GM12878 (cell line): ENCODE measurements around the gene HYOU1. TPM values are rescaled to one million over a fixed set of nuclear protein-coding genes. Genes with fewer than 3 reads are reported as not detected.

ENCODE experiments used
- EGR1 ChIP-seq, 2 experiments: IDR thresholded peaks; 1 replicate in 1 of 2; 2 replicates in 1 of 2; pipeline ENCODE4 v1.6.1; 2011 to 2012; ENCODE audit warnings: low read depth in 2 of 2, low read length in 2 of 2, borderline replicate concordance in 1 of 2, mild to moderate bottlenecking in 1 of 2, moderate library complexity in 1 of 2
- MTA2 ChIP-seq: fragments of 450-650 bp; IDR thresholded peaks from 2 replicates; pipeline ENCODE4 v1.6.1; 2016; ENCODE audit warnings: low read depth, mild to moderate bottlenecking, moderate library complexity
- MTA3 ChIP-seq: IDR thresholded peaks from 2 replicates; pipeline ENCODE4 v1.6.1; 2012; ENCODE audit warnings: low read length, inconsistent platforms, borderline replicate concordance
- RCOR1 ChIP-seq: conservative IDR thresholded peaks from 2 replicates; pipeline ENCODE4 v1.6.1; 2012; ENCODE audit warnings: low read depth, low read length, improper control_type of control experiment
- REST ChIP-seq: IDR thresholded peaks from 2 replicates; pipeline ENCODE4 v1.6.1; 2012; ENCODE audit warnings: mild to moderate bottlenecking, low read depth, low read length
- SMC3 ChIP-seq: IDR thresholded peaks from 2 replicates; pipeline ENCODE4 v1.6.1; 2011; ENCODE audit warnings: low read length, improper control_type of control experiment, borderline replicate concordance
- TARDBP ChIP-seq: IDR thresholded peaks from 2 replicates; pipeline ENCODE4 v1.6.1; 2016; ENCODE audit warnings: borderline replicate concordance
- WRNIP1 ChIP-seq: IDR thresholded peaks from 2 replicates; pipeline ENCODE4 v1.6.1; 2011; ENCODE audit warnings: low read depth, low read length, improper control_type of control experiment, borderline replicate concordance
- ZBTB40 ChIP-seq: fragments of 450-650 bp; IDR thresholded peaks from 2 replicates; pipeline ENCODE4 v1.6.1; 2016; ENCODE audit warnings: mild to moderate bottlenecking, moderate library complexity, borderline replicate concordance
- ZNF24 ChIP-seq: fragments of 450-650 bp; IDR thresholded peaks from 2 replicates; pipeline ENCODE4 v1.6.1; 2017; ENCODE audit warnings: antibody characterized with exemption, mild to moderate bottlenecking
- ZNF592 ChIP-seq: fragments of 450-650 bp; IDR thresholded peaks from 2 replicates; pipeline ENCODE4 v1.6.1; 2017; ENCODE audit warnings: mild to moderate bottlenecking, moderate library complexity
- polyA plus RNA-seq, 11 experiments: library from polyadenylated mRNA; depleted of rRNA in 4 of 11; unstranded in 6 of 11; stranded (reverse) in 5 of 11; fragments of >200 nt; fragmentation: Nextera tagmentation in 4 of 11; fragmentation: Illumina TruSeq in 1 of 11; extraction: Ambion mirVana in 4 of 11; extraction: Trizol in 1 of 11; gene quantifications; 1 replicate in 1 of 11; 2 replicates in 10 of 11; pipeline versions ENCODE4 v1.2.1 to v1.2.3, GENCODE V29; 2011 to 2016; ENCODE audit warnings: inconsistent platforms in 2 of 11, missing spikeins in 2 of 11, low read depth in 1 of 11
- total RNA-seq, 4 experiments: library from RNA; depleted of rRNA in 3 of 4; stranded (reverse); fragments of >200 nt in 3 of 4; fragmentation: Illumina TruSeq in 1 of 4; extraction: Trizol in 1 of 4; gene quantifications; 2 replicates each; pipeline versions ENCODE4 v1.2.1 to v1.2.3, GENCODE V29; 2013 to 2021
- TF ChIP-seq, protein P1 (sequence below): fragments of 450-650 bp; IDR thresholded peaks from 2 replicates; pipeline ENCODE4 v1.6.1; 2017; ENCODE audit warnings: mild to moderate bottlenecking, low read depth, inconsistent platforms; ENCODE audit not compliant: poor library complexity, severe bottlenecking

The HYOU1 gene
- total and polyA plus RNA-seq, 10 of the 15 experiments (the other 5 are each of a cell fraction or from before 2014, with no cell fraction given), result 15.4 to 157 (median 109) TPM

DNA sequence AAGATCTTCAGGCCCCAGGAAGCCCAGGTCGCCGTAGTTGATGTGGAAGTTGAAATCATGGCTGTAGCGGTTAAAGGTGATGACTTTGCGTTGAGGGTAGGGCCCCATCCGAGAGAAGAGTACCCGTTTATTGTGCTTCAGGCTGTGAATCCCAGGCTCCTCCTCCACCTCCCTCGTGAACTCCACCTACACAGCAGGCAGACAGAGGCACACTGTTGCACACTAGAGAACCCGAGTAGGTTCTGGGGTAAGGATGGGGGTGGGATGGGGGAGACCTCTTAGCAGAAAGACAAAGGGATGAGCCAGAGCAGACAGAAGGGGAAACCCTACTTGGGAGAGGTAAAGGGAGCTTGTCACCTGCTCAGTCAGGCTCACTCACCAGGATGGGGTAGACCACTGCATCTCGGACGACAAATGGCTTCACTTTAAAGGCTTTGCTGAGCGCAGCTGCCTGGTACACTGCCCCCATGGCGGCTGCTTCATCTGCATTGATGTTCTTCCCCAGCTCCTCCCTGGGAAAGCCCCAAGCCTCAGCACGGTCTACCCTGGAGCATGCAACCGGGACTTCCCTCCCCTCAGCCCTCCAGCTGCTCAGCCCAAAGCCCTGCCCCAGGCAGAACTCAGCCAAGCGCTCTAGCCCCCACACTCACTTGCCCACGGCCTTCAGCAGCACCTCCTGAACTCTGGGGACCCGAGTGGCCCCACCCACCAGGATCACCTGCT lies 5.4 kb downstream of the HYOU1 start (continued):
- TF ChIP-seq RCOR1, result no peak
- TF ChIP-seq ZNF592, result no peak
- TF ChIP-seq, protein P1, sequence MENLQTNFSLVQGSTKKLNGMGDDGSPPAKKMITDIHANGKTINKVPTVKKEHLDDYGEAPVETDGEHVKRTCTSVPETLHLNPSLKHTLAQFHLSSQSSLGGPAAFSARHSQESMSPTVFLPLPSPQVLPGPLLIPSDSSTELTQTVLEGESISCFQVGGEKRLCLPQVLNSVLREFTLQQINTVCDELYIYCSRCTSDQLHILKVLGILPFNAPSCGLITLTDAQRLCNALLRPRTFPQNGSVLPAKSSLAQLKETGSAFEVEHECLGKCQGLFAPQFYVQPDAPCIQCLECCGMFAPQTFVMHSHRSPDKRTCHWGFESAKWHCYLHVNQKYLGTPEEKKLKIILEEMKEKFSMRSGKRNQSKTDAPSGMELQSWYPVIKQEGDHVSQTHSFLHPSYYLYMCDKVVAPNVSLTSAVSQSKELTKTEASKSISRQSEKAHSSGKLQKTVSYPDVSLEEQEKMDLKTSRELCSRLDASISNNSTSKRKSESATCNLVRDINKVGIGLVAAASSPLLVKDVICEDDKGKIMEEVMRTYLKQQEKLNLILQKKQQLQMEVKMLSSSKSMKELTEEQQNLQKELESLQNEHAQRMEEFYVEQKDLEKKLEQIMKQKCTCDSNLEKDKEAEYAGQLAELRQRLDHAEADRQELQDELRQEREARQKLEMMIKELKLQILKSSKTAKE, result no peak
- 0 out of 2 replicates have a peak, but pooled peaks have one; percentile 27 for TF ChIP-seq MTA2
- no peak for TF ChIP-seq TARDBP
- no peak for TF ChIP-seq WRNIP1
- no peak for TF ChIP-seq ZNF24
- no peak for TF ChIP-seq REST
- TF ChIP-seq MTA3, result no peak
- TF ChIP-seq EGR1 (IDR thresholded peaks at IDR 0.05; ENCODE audit: borderline replicate concordance in 1 of 2, low read depth in 2 of 2, low read length in 2 of 2), result no peak; a peak in 1 of 3 replicates
- no peak for TF ChIP-seq SMC3
- no peak for TF ChIP-seq ZBTB40
